GM18861 (cell line): ENCODE data around the gene SCGB1C1.
A peak's percentile ranks its signal among the peaks of the same experiment; 100 is the strongest.
"Not testable (repeated sequence)": the region's sequence is repeated elsewhere in the genome, so short reads cannot be mapped to it uniquely, and the experiment has no call there.

Experiments used
- ATAC-seq: cut with Tn5 transposase; IDR thresholded peaks from one replicate; pipeline ENCODE4 v1.9.1; 2021; ENCODE audit not compliant: unreplicated experiment

SCGB1C1 gene

GRCh38 chr11:236774-237767, 44.2 kb downstream of the SCGB1C1 start, which contains the start of gene PSMD13:
Gene PSMD13, plus strand, starts transcription at chr11:236976. Its CDS starts 74 bp downstream, at chr11:237050.
- ATAC-seq: peak; percentile 71

GRCh38 chr11:238346-238745, 45.5 kb downstream of the SCGB1C1 start:
- ATAC-seq: not testable (repeated sequence)

- ATAC-seq: no peak
Measured at GRCh38 chr11:240315-240714, 47.4 kb downstream of the SCGB1C1 start.

- ATAC-seq: no peak
Measured at GRCh38 chr11:241634-242033, 48.8 kb downstream of the SCGB1C1 start.
